ENCODE results near the gene ZNF296.

Gene ZNF296

DNA sequence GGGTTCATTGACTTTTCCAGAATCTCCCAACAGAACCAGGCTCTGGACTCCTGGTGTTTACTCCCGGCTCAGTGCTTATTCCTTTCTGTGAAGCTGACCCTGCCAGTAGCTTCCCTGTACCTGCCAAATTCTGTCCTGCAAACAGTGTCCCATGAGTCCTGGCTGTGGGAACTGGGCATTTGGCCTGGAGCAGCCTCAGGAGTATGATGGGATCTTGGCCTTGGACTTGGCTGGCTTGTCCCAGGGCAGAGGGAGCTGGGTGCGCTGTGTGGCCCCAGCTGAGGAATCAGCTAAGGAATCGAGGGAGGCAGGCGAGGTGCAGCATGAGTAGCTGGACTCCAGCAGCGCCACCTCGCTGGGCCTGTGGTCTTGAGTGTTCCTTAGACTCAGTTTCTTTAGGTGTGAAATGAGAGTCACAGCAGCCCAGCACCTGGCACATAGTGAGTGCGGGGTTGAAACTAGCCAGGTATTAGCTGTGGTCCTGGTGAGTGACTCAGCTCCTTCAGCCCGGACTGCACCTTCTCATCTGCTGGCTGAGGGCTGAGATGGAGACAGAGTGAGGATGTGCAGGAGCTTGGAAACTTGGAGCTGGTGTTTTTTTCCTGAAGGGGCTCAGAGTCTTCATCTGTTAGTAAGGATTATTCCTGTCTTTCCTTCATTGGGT is 27.1 kb downstream of the ZNF296 start:
- no peak overlapping the region for H3K18ac ChIP-seq (ENCODE audit: low read length)
- H3K4me3 ChIP-seq (ENCODE audit: low read length in 2 of 2): no peak overlapping the region
- peaks cover 23 to 69% of the 10 kb centered on the region in 2 donors for H3K36me3 ChIP-seq (replicated peaks in 1 of 2; ENCODE audit: control insufficient read depth in 2 of 2, insufficient read depth in 2 of 2, low read length in 2 of 2)
- no peak for DNase-seq (ENCODE audit: low spot score)
- H4K91ac ChIP-seq (ENCODE audit: low read depth, low read length, poor library complexity): no peak overlapping the region
- H2AK5ac ChIP-seq (ENCODE audit: low read depth, low read length): no peak overlapping the region
- H3K27ac ChIP-seq (replicated peaks; ENCODE audit: low read length): no peak overlapping the region
- no peak overlapping the region for H3K4ac ChIP-seq (ENCODE audit: low read length)
- H2BK12ac ChIP-seq (ENCODE audit: low read length): no peak overlapping the region
- H3K23ac ChIP-seq (ENCODE audit: low read depth, low read length, poor library complexity): no peak overlapping the region
- H2BK5ac ChIP-seq (ENCODE audit: low read length): no peak overlapping the region
- no peaks in the 10 kb centered on the region for H3K9me3 ChIP-seq (replicated peaks in 1 of 2; ENCODE audit: control insufficient read depth in 2 of 2, insufficient read depth in 1 of 2, low read depth in 1 of 2, low read length in 2 of 2)
- H3K27me3 ChIP-seq (ENCODE audit: control insufficient read depth in 3 of 3, insufficient read depth in 3 of 3, low read depth in 1 of 3, low read length in 3 of 3): no peaks in the 10 kb centered on the region
- no peak overlapping the region for H2BK15ac ChIP-seq (ENCODE audit: low read length)
- peaks cover 13% of the 10 kb centered on the region for H3K79me1 ChIP-seq (ENCODE audit: low read depth, low read length)
- no peak overlapping the region for H3K9ac ChIP-seq (ENCODE audit: low read depth, low read length, poor library complexity)
- no peak overlapping the region for H3K14ac ChIP-seq (ENCODE audit: low read length)
- no peak overlapping the region for H4K8ac ChIP-seq (ENCODE audit: low read depth, low read length)
- H2AFZ ChIP-seq (ENCODE audit: low read length): no peak overlapping the region
- no CpG with 5 or more reads among the region's 8 CpGs for WGBS, 2 donors (ENCODE audit: extremely low coverage in 2 of 2, insufficient read length in 2 of 2, insufficient replicate concordance in 1 of 2)
- no peak overlapping the region for H2BK120ac ChIP-seq (ENCODE audit: low read depth, low read length)
- no peak overlapping the region for H3K4me2 ChIP-seq (ENCODE audit: insufficient read depth, low read length, poor library complexity, severe bottlenecking)
- H3K4me1 ChIP-seq (ENCODE audit: control insufficient read depth in 2 of 2, insufficient read depth in 1 of 2, low read depth in 1 of 2, low read length in 2 of 2): no peaks in the 10 kb centered on the region

DNA sequence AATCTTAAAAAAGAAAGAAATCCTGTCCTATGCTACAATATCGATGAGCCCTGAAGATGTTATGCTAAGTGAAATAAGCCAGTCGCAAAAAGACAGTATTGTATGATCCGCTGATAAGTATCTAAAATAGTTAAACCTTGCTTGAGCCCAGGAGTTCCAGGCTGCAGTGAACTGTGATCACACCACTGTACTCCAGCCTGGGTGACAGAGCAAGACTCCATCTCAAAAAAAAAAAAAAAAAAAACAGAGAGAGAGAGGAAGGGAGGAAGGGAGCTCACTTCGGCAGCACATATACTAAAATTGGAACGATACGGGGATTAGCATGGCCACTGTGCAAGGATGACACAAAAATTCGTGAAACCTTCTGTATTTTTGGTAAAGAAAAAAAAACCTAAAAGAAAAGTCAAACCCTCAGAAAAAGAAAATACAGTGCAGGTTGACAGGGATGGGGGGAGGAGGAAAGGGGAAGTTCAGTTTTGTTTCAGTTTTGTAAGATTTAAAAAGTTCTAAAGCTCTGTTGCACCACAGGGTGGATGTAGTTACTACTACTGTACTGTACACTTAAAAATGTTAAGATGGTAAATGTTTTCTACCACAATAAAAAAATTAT is 29.0 kb downstream of the ZNF296 start:
- H3K23ac ChIP-seq (ENCODE audit: low read depth, low read length, poor library complexity): no peak overlapping the region
- peaks cover 22 to 71% of the 10 kb centered on the region in 2 donors for H3K36me3 ChIP-seq (replicated peaks in 1 of 2; ENCODE audit: control insufficient read depth in 2 of 2, insufficient read depth in 2 of 2, low read length in 2 of 2)
- WGBS, 2 donors (ENCODE audit: extremely low coverage in 2 of 2, insufficient read length in 2 of 2, insufficient replicate concordance in 1 of 2): no CpG with 5 or more reads among the region's 7 CpGs
- H2BK12ac ChIP-seq (ENCODE audit: low read length): no peak overlapping the region
- no peak overlapping the region for H4K8ac ChIP-seq (ENCODE audit: low read depth, low read length)
- no peak overlapping the region for H3K18ac ChIP-seq (ENCODE audit: low read length)
- H2AK5ac ChIP-seq (ENCODE audit: low read depth, low read length): no peak overlapping the region
- H4K91ac ChIP-seq (ENCODE audit: low read depth, low read length, poor library complexity): no peak overlapping the region
- no peak overlapping the region for H2AFZ ChIP-seq (ENCODE audit: low read length)
- peaks cover 13% of the 10 kb centered on the region for H3K79me1 ChIP-seq (ENCODE audit: low read depth, low read length)
- H3K27me3 ChIP-seq (ENCODE audit: control insufficient read depth in 3 of 3, insufficient read depth in 3 of 3, low read depth in 1 of 3, low read length in 3 of 3): no peaks in the 10 kb centered on the region
- H2BK15ac ChIP-seq (ENCODE audit: low read length): no peak overlapping the region
- H3K4ac ChIP-seq (ENCODE audit: low read length): no peak overlapping the region
- H3K27ac ChIP-seq (replicated peaks; ENCODE audit: low read length): no peak overlapping the region
- H2BK120ac ChIP-seq (ENCODE audit: low read depth, low read length): no peak overlapping the region
- no peak overlapping the region for H3K4me2 ChIP-seq (ENCODE audit: insufficient read depth, low read length, poor library complexity, severe bottlenecking)
- no peak overlapping the region for H2BK5ac ChIP-seq (ENCODE audit: low read length)
- no peak for DNase-seq (ENCODE audit: low spot score)
- H3K14ac ChIP-seq (ENCODE audit: low read length): no peak overlapping the region
- H3K4me1 ChIP-seq (ENCODE audit: control insufficient read depth in 2 of 2, insufficient read depth in 1 of 2, low read depth in 1 of 2, low read length in 2 of 2): no peaks in the 10 kb centered on the region
- no peaks in the 10 kb centered on the region for H3K9me3 ChIP-seq (replicated peaks in 1 of 2; ENCODE audit: control insufficient read depth in 2 of 2, insufficient read depth in 1 of 2, low read depth in 1 of 2, low read length in 2 of 2)
- H3K9ac ChIP-seq (ENCODE audit: low read depth, low read length, poor library complexity): no peak overlapping the region
- H3K4me3 ChIP-seq (ENCODE audit: low read length in 2 of 2): no peak overlapping the region

DNA sequence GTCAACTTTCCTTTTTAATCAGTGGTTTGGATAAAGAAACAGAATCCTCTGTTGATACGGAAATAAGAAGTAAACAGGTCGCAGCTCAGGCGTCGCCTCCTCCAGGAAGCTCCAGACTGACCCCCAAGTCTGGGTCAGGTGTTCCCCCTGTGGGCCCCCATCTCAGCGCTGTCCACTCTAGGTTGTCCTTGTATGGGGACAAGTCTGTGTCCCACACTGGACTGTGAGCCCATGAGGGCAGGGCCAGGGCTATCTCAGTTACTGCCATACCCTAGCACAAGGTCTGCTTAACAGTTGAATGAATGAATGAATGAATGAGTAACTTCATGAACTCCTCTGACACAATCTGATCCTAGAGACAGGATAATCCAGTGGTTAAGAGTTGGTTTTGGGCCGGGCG is 29.9 kb downstream of the ZNF296 start:
- no peak overlapping the region for H2AK5ac ChIP-seq (ENCODE audit: low read depth, low read length)
- H4K91ac ChIP-seq (ENCODE audit: low read depth, low read length, poor library complexity): no peak overlapping the region
- peaks cover 12% of the 10 kb centered on the region for H3K79me1 ChIP-seq (ENCODE audit: low read depth, low read length)
- no peak for DNase-seq (ENCODE audit: low spot score)
- no peak overlapping the region for H3K4me2 ChIP-seq (ENCODE audit: insufficient read depth, low read length, poor library complexity, severe bottlenecking)
- H4K8ac ChIP-seq (ENCODE audit: low read depth, low read length): no peak overlapping the region
- no peak overlapping the region for H3K14ac ChIP-seq (ENCODE audit: low read length)
- H2AFZ ChIP-seq (ENCODE audit: low read length): no peak overlapping the region
- no peak overlapping the region for H3K23ac ChIP-seq (ENCODE audit: low read depth, low read length, poor library complexity)
- H2BK5ac ChIP-seq (ENCODE audit: low read length): no peak overlapping the region
- H3K27ac ChIP-seq (replicated peaks; ENCODE audit: low read length): no peak overlapping the region
- H3K36me3 ChIP-seq (replicated peaks in 1 of 2; ENCODE audit: control insufficient read depth in 2 of 2, insufficient read depth in 2 of 2, low read length in 2 of 2): peaks cover 27 to 74% of the 10 kb centered on the region in 2 donors
- no peak overlapping the region for H2BK120ac ChIP-seq (ENCODE audit: low read depth, low read length)
- no peaks in the 10 kb centered on the region for H3K9me3 ChIP-seq (replicated peaks in 1 of 2; ENCODE audit: control insufficient read depth in 2 of 2, insufficient read depth in 1 of 2, low read depth in 1 of 2, low read length in 2 of 2)
- H2BK12ac ChIP-seq (ENCODE audit: low read length): no peak overlapping the region
- H3K27me3 ChIP-seq (ENCODE audit: control insufficient read depth in 3 of 3, insufficient read depth in 3 of 3, low read depth in 1 of 3, low read length in 3 of 3): no peaks in the 10 kb centered on the region
- no peaks in the 10 kb centered on the region for H3K4me1 ChIP-seq (ENCODE audit: control insufficient read depth in 2 of 2, insufficient read depth in 1 of 2, low read depth in 1 of 2, low read length in 2 of 2)
- H3K18ac ChIP-seq (ENCODE audit: low read length): no peak overlapping the region
- WGBS, 2 donors (ENCODE audit: extremely low coverage in 2 of 2, insufficient read length in 2 of 2, insufficient replicate concordance in 1 of 2): no CpG with 5 or more reads among the region's 7 CpGs
- H2BK15ac ChIP-seq (ENCODE audit: low read length): no peak overlapping the region
- H3K4me3 ChIP-seq (ENCODE audit: low read length in 2 of 2): no peak overlapping the region
- H3K9ac ChIP-seq (ENCODE audit: low read depth, low read length, poor library complexity): no peak overlapping the region
- H3K4ac ChIP-seq (ENCODE audit: low read length): no peak overlapping the region

DNA sequence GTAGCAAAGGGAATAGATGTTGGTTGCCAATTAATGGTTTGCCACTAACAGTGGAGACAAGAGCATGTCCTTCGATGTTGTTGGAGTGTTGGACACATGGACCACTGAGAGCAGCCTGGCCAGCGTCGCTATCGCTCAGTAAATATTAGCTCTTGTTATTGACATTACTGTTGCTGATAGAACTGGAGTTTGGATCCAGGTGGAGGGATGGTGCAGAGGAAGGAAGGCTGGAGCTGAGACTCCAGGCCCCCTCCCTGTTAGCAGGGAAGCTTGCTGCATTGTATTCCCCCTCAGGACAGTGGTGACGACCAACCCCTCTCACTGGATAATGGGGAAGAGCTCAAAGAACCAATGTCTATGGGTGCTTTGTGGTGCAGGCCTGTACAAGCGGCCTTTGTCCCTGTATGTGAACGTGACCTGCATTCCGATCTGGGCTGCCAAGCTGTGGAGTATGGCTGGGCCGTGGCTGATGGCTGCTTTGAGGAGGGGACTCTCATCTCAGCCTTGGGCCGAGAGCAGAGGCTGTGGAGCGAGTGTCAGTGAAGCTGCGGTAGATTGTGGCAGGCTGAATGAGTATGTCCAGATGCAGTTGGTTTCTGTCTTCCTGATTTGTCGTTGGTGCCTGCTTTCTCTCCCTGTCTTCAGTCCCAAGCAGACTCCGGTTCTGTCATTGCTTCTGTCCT is 30.5 kb downstream of the ZNF296 start:
- H3K4ac ChIP-seq (ENCODE audit: low read length): no peak overlapping the region
- H3K4me2 ChIP-seq (ENCODE audit: insufficient read depth, low read length, poor library complexity, severe bottlenecking): no peak overlapping the region
- H3K9ac ChIP-seq (ENCODE audit: low read depth, low read length, poor library complexity): no peak overlapping the region
- no peak overlapping the region for H3K18ac ChIP-seq (ENCODE audit: low read length)
- H2BK12ac ChIP-seq (ENCODE audit: low read length): no peak overlapping the region
- no peak overlapping the region for H4K91ac ChIP-seq (ENCODE audit: low read depth, low read length, poor library complexity)
- no peak overlapping the region for H3K27ac ChIP-seq (replicated peaks; ENCODE audit: low read length)
- H2AK5ac ChIP-seq (ENCODE audit: low read depth, low read length): no peak overlapping the region
- no peak for DNase-seq (ENCODE audit: low spot score)
- no peaks in the 10 kb centered on the region for H3K27me3 ChIP-seq (ENCODE audit: control insufficient read depth in 3 of 3, insufficient read depth in 3 of 3, low read depth in 1 of 3, low read length in 3 of 3)
- WGBS, 2 donors (ENCODE audit: extremely low coverage in 2 of 2, insufficient read length in 2 of 2, insufficient replicate concordance in 1 of 2): no CpG with 5 or more reads among the region's 14 CpGs
- no peak overlapping the region for H3K4me3 ChIP-seq (ENCODE audit: low read length in 2 of 2)
- no peak overlapping the region for H4K8ac ChIP-seq (ENCODE audit: low read depth, low read length)
- H3K79me1 ChIP-seq (ENCODE audit: low read depth, low read length): peaks cover 10% of the 10 kb centered on the region
- H3K36me3 ChIP-seq (replicated peaks in 1 of 2; ENCODE audit: control insufficient read depth in 2 of 2, insufficient read depth in 2 of 2, low read length in 2 of 2): peaks cover 30 to 75% of the 10 kb centered on the region in 2 donors
- H3K14ac ChIP-seq (ENCODE audit: low read length): no peak overlapping the region
- no peaks in the 10 kb centered on the region for H3K9me3 ChIP-seq (replicated peaks in 1 of 2; ENCODE audit: control insufficient read depth in 2 of 2, insufficient read depth in 1 of 2, low read depth in 1 of 2, low read length in 2 of 2)
- H3K23ac ChIP-seq (ENCODE audit: low read depth, low read length, poor library complexity): no peak overlapping the region
- H2BK15ac ChIP-seq (ENCODE audit: low read length): no peak overlapping the region
- H3K4me1 ChIP-seq (ENCODE audit: control insufficient read depth in 2 of 2, insufficient read depth in 1 of 2, low read depth in 1 of 2, low read length in 2 of 2): no peaks in the 10 kb centered on the region
- H2AFZ ChIP-seq (ENCODE audit: low read length): no peak overlapping the region
- H2BK120ac ChIP-seq (ENCODE audit: low read depth, low read length): no peak overlapping the region
- H2BK5ac ChIP-seq (ENCODE audit: low read length): no peak overlapping the region
